ENCODE results near the gene DNAJC5G.

DNAJC5G gene, protein sequence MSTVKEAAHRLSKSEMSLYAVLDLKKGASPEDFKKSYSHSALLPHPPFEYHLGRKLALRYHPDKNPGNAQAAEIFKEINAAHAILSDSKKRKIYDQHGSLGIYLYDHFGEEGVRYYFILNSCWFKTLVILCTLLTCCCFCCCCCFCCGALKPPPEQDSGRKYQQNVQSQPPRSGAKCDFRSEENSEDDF

DNA sequence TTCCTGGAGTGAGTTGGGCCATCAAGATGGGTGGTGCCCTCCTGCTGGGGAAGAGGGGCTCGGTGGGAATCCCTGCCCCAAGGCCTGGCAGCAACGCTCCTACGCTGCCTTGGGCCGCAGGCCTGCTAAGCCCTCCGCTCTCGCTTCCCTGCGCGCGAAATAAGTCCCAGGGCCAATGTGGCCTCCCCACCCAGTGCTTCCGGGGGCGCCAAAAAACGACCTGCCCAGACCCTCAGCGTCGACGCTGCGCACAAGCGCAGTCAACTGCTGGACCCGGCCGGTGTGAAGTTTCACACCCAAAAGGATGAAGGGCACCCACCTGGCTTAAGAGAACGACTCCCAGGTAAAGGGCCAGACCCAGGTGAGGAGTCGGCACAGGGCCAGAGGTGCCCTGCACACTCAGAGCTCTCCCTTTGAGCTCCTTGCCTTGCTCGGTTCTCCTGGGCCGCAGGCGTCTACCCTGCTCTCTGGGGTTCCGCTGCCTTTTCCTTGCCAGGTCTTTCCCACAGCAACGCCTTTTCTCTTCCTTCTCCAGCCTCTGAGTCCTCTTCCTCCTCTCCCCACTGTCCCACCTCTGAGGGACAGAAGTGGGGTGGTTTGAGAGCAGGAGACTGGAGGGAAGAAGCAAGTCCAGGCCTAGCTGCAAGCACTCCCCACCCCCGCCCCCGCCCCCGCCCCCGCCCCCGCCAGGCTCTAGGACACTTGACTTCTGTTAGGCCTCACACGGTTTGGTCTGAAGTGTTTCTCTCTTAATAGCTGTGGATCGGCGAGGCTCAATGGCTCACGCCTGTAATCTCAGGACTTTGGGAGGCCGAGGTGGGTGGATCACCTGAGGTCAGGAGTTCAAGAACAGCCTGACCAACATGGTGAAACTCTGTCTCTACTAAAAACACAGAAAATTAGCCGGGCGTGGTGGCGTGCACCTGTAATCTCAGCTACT is at the start of gene DNAJC5G:
Gene DNAJC5G (plus strand): TSS at position 223 of the 940 bp plus-strand sequence. CDS start 1,296 bp downstream, outside the sequence.
- no peak for DNase-seq

DNA sequence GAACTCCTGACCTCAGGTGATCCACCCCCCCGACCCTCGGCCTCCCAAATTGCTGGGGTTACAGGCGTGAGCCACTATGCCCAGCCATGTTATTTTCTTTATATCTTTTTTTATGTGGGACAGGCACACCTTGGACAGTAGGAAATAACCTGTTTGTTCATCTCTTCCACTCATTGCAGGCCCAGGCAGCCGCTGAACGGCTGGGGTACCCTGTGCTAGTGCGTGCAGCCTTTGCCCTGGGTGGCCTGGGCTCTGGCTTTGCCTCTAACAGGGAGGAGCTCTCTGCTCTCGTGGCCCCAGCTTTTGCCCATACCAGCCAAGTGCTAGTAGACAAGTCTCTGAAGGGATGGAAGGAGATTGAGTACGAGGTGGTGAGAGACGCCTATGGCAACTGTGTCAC is 49.7 kb upstream of the DNAJC5G start:
- no peak for DNase-seq

DNA sequence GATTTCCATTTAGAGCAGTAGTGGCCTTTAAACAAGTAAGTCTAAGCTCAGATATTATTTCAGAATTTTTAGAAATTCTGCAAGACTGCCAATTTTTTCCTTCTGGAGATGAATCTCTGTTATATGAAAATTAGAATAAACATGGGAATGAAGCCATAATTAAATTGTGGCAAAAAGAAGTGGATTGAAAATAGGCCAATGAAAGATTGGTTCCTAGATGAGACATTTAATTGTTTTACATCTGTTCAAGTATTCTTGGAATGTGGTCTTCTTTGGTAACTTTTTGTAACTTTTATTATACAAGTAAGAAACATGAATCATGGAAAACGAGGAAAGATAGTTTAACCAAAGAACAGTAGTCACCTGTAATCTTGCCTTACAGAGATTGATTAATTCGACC is 47.7 kb upstream of the DNAJC5G start:
- DNase-seq: no peak

DNA sequence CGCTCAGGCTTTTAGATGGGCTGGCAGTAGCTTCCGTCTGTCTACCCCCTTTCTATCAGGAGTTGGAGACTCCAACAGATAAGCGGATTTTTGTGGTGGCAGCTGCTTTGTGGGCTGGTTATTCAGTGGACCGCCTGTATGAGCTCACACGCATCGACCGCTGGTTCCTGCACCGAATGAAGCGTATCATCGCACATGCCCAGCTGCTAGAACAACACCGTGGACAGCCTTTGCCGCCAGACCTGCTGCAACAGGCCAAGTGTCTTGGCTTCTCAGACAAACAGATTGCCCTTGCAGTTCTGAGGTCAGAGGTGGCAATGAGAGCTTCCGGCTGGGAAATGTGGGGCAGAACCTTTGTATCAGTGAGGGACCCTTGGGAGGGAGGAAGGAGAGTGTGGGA is 43.3 kb upstream of the DNAJC5G start:
- DNase-seq: no peak

DNA sequence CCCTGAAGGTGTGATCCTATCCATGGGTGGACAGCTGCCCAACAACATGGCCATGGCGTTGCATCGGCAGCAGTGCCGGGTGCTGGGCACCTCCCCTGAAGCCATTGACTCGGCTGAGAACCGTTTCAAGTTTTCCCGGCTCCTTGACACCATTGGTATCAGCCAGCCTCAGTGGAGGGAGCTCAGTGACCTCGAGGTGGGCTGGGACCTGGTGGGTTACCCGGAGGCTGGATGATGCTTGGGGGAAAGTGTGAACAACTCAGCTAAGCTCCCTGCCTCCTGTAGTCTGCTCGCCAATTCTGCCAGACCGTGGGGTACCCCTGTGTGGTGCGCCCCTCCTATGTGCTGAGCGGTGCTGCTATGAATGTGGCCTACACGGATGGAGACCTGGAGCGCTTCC is 41.9 kb upstream of the DNAJC5G start:
- no peak for DNase-seq

DNA sequence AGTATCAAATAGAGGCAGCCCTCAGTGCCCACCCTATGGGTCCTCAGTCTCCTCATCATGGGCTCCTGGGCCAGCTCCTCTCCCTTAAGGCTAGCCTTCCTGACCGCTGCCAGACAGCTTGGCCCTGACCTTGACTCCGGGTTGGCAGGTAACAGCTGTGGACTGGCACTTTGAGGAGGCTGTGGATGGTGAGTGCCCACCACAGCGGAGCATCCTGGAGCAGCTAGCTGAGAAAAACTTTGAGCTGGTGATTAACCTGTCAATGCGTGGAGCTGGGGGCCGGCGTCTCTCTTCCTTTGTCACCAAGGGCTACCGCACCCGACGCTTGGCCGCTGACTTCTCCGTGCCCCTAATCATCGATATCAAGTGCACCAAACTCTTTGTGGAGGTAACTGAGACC is 39.1 kb upstream of the DNAJC5G start:
- no peak for DNase-seq

DNA sequence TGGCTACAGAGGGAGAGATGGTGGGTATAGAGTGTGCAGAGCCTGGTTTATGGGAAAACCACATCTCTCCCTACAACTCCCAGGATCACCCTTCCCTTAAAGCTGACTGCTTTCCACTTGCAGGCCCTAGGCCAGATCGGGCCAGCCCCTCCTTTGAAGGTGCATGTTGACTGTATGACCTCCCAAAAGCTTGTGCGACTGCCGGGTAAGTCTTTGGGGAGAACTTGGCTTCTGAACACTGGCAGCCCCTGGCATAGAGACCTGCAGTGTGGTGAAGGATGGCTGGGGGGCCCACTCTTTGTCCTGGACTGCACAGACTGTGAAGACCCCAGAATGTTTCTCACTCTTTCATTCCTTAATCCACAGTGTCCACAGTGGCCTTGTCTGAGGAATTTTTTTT is 38.6 kb upstream of the DNAJC5G start:
- DNase-seq: no peak

DNA sequence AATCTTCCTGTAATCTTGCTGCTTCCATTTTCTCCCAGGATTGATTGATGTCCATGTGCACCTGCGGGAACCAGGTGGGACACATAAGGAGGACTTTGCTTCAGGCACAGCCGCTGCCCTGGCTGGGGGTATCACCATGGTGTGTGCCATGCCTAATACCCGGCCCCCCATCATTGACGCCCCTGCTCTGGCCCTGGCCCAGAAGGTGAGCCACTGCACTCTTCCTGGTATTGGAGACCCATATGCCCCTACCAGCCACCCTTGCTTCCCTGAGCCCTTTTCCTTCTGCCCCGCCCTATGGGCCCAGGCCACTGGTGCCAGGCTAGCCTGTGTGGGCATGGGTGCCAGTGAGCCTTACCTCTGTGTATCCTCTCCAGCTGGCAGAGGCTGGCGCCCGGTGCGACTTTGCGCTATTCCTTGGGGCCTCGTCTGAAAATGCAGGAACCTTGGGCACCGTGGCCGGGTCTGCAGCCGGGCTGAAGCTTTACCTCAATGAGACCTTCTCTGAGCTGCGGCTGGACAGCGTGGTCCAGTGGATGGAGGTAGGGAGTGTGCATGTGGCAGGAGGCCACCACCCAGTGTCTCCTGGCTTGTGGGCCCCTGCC is 37.8 kb upstream of the DNAJC5G start:
- DNase-seq: no peak

DNA sequence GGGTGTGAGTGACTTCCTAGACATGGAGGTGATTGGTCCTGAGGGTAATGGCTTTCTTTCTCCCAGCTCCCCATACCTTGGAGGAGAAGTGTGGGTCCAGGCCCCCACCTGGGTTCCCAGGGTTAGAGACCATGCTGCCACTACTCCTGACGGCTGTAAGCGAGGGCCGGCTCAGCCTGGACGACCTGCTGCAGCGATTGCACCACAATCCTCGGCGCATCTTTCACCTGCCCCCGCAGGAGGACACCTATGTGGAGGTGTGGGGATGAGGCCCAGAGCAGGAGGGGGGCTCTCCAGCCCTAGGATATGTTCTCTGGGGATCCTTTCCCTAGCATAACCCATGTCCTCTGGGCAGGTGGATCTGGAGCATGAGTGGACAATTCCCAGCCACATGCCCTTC is 36.3 kb upstream of the DNAJC5G start:
- DNase-seq: no peak

DNA sequence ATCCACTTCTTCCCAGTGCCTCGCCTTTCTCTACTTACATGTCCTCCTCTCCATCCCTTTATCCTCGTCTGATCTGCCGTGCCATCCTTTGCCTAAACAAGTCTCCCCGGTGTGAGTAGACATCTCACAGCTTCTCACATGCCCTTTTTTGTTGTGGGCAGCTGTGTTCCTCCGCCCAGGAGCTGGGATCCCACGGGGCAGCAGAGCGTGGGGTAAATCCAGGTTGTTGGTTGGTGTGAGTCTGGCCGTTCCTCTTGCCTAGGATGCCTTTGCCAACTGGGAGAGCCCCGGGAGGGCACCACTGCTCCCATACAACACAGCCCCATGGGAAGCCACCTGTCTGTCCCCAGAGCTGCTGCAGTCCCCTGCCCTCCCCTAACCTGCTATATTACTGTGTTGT is 34.8 kb upstream of the DNAJC5G start:
- DNase-seq: no peak

DNA sequence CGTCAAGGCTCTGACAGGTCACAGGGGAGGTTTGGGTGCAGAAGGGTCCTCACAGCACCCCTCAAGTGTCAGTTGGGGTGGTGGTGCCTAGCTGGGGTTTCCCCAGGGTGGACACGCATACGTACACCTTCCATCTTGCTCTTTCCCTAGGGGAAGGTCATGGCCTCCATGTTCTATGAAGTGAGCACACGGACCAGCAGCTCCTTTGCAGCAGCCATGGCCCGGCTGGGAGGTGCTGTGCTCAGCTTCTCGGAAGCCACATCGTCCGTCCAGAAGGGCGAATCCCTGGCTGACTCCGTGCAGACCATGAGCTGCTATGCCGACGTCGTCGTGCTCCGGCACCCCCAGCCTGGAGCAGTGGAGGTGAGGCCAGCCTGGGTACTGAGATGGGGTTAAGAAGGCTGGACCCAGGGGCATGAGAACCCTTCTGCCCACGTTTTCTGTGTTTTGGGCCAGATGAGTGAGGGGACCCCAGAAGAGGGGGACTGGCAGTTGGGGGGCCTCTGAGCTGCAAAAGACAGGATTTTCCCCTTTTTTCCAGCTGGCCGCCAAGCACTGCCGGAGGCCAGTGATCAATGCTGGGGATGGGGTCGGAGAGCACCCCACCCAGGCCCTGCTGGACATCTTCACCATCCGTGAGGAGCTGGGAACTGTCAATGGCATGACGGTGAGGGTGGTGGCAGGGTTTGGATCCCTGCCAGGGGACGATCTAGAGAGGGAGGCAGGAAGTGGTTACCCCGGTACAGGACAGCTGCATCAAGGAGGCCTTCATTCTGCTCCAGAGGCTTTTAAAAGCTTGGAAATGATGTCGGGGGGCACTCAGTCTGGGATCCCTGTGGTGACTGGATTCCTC is 33.2 kb upstream of the DNAJC5G start:
- no peak for DNase-seq

DNA sequence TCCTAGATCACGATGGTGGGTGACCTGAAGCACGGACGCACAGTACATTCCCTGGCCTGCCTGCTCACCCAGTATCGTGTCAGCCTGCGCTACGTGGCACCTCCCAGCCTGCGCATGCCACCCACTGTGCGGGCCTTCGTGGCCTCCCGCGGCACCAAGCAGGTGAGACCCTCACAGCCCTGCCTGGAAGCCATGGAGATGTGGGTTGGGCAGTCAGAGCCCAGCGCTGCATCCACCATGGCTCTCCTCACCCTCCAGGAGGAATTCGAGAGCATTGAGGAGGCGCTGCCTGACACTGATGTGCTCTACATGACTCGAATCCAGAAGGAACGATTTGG is 32.6 kb upstream of the DNAJC5G start:
- DNase-seq: no peak

DNA sequence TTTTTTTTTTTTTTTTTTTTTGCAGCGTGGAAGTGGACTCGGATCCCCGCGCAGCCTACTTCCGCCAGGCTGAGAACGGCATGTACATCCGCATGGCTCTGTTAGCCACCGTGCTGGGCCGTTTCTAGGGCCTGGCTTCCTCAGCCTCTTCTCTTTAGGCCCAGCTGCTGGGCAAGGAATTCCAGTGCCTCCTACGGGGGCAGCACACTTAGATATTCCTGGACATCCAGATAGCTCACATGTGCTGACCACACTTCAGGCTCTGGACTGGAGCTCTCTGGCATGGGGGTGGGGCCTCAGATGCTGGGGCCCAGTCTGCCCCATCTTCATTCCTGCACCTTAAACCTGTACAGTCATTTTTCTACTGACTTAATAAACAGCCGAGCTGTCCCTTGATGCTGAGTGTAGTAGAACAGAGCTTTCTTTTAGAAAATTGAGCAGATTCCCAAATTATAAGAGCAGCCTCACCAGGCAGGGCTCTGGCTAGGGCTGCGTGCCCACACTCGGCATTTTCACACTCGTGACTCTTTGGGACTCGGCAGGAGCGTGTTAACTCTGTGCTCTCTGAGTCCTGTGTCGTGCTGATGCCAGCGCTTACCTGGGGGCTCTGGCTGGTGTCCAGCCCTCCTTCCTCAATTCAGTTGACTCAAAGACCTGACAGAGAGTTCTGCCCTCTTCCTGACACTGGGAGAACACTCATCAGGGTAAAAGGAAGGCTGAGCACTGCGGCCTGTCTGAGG is 31.7 kb upstream of the DNAJC5G start:
- DNase-seq: no peak

DNA sequence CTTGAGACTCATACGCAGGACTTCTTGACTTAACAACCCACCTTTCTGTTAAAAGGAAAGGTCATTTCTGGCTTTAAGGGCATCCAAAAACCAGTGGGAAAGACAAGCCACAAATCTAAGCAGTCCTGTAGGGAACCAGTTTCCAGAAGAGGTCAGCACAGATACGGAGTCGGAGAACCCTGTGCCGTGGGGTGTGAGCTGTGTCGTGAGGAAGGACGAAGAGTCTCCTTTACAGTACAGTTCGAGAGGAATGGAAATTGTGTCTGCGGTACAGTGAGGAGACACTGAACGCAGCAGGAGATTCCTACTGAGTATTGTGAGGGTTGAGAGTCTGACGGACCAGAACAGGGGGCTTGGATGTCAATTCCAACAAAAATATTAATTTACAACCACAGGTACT is 30.1 kb upstream of the DNAJC5G start:
- DNase-seq: no peak

DNA sequence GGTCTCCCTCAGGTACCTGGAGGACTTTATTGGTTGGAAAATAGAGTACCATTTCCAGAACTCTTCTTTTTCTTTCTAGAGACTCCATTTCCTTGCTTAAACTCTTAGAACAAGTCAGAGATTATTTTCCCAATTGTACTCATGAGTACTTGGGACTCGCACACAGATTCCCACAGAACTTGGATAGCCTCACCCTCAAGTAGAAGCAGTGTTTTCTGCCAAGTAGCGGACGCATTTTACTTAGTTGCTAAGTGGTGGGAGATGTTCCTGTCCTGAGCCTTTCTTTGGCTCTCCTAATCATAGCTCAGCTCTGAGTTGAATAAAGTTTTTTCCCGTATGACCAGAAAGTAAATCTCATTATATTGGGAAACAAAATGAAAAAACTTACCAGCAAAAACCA is 29.6 kb upstream of the DNAJC5G start:
- no peak for DNase-seq

DNA sequence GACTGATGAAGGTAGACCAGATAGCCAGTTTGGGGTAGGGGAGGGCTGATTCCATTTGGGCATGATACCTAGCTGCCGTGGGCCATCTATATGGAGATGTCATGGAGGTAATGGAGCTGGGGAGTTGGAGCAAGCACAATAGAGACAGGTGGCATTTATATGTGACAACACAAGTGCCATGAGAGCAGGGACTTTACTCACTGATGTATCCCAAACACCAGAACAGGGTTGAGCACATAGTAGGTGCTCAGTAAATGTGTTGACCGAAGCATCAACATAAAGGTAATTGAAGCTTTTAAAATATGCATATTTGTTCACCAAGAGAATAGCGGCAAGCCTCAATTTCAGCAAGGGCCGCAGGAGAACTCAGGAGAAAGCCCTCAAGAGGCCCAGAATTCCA is 27.3 kb upstream of the DNAJC5G start:
- DNase-seq: no peak

DNA sequence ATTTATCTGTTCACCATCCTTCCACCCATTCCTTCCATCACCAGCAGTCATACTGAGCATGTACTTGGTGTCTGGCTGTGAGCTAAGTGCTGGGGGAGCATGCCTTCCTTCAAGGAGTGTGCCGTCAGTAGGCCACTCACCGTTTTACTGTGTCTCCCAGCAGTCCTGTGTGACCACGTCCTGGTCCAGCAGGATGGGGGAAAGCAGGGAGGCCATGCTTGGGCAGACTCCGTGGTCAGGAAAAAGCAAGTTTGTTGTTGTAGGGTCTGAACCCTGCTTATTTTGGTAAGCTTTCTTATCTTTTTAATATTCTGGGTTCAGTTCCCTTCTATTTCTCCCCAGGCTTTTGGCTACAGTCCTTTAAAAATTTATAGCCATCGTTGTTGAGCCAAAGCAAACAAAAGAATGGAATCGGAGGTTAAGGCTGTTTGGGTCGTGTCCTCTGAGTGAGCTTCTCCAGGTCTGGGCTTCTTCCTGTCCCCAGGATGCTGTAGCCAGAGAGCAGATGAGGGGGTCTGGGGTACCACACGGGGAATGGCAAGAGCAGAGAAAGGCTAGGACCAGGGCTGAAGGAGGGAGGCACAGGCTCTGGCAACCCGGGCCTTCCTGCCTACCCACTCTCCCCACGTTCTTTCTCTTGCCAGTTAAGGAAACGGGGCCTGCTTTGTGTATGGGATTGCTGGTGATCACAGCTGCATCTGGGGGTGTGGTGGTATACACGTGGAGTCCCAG is 25.9 kb upstream of the DNAJC5G start:
- DNase-seq: no peak

DNA sequence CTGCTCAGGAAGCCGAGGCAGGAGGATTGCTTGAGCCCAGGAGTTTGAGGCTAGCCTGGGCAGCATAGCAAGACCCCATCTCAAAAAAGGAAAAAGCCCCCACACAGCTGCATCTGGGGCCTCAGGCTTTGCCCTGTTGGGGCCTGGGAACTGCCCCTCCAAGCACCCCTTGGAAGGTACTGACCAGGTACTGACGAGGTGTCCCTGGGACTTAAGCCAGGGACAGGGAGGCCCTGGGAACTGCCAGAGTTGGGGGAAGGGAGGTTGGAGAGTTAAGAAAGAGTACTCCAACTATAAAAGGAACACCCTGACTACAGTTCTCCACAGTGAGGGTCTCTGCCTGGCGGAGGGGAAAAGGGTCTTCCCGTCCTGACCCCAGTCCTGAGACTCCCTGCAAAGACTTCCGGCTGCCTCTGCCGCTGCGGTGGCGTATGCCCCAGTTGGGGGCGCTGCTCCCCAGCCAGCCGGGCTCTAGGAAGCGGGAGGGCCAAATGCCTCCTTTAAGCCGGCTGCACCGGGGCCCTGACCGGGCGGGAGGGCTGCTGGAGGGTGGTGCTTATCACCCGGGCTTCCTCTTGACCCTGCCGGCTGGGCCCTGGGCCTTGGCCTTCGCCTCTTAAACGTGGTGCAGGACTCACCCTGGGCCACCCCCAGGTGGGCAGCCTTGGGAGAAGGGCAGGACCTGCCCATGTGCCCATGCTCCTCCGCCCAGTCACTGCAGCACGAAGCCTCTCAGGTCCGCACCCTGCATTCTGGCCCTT is 25.2 kb upstream of the DNAJC5G start:
- no peak for DNase-seq

DNA sequence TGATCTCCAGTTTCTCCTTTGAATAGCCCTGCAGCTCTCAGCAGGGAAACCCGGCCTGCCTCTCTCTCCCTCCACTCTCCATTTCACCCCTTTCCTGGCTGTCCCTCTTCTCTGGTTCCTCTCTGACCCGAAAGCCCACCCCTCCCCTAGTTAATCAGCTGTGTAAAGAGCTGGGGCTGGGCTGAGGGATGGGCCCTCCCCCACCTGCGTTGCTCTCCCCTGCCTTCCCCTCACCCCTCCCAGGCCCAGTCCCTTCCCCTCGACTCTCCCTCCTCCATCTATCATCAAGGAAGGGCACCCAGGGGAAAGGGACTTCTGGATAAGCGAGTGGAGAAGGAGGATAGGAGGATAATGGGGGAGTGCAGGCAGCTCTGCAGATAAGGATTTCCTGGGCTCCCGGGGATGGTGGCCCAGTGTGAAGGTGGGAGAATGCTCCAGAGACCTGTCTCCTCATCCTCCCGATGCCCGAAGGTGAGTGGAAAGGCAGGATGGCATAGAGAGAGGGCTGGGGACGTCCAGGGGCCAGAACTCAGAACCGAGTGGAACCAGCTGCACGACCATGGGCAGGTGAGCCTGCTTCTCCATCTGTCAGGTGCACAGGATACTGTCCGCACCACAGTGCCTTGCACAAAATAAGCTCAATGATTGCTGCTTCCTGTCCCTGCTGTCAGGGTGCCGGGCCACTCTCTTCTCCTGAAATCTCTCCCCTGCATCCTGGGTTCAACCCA is 24.4 kb upstream of the DNAJC5G start:
- DNase-seq: no peak

DNA sequence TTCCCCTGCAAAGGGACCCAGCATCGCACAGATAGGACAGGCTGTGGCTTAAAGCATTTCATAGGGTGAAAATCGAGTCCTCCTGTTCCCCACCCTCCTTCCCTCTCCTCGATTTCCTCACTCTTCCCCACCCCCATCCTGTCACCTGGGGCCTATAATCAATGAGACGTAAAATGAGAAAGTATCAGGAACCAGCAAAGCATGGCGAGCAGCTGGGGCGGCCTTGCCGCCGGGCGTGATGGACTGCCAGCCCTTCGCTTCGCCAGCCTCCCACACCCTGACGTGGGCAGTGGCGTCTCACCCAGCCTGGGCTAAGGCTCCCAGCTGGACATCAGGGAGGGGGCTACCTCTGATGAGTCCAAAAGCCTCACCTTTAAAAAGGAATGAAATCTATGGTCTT is 23.5 kb upstream of the DNAJC5G start:
- DNase-seq: no peak
